ENCODE results near the gene EXOC6.
"Not testable (repeated sequence)": the region's sequence is repeated elsewhere in the genome, so short reads cannot be mapped to it uniquely, and the experiment has no call there.

EXOC6 gene

DNA sequence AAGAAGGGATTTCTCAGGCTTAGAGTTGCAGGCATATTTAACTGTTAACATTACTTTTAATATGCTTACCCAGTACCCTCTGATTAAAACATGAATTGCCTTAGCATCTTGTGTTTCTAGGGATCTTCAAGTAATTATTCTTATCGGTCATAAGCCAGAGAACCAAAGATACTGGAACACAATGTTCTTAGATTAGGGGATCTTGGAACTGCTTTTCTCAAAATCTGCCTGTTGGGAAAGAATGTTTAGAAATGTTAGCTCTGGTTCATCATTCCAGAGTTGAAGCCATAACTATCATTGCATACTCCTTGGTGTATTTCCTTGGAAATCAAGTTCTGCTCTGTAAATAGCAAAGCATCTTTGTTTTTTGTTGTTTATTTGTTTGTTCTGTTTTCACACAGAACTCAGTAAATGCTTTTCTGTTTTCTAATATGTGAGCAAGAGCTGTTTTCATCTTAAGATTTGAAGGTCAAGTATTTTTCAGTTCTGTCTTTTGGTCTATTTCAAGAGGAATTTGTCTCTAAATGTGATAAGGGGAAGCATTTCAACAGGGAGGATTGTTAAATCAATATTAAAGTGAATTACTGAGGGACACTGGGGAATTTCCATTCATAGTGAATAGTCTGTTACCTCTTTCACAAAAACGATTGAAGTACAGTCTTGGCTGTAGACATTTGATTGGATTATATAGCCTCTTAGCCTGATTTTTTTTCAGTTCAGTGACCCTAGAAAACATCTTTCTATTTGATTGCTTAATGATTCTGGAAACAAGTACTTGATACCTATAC is 109.1 kb downstream of the EXOC6 start:
- no peak for DNase-seq

DNA sequence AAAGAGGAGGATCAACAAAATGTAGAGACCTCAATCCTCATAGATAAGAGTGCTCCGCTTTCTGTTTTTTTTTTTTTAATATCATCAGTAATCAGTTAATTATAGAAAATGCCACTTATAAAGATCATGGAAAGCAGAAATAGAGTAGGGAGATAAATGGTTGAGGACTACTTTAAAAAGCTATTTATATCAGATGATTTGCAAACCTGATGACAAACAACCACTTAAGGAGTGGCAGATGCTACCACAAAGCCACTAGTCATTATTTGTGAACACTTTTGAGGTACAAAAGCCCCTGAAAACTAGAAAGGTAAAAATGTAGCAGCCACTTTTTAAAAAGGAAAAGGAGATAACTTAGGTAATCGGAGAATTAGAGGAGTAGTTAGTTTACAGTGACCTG is 113.3 kb downstream of the EXOC6 start:
- no peak for DNase-seq

DNA sequence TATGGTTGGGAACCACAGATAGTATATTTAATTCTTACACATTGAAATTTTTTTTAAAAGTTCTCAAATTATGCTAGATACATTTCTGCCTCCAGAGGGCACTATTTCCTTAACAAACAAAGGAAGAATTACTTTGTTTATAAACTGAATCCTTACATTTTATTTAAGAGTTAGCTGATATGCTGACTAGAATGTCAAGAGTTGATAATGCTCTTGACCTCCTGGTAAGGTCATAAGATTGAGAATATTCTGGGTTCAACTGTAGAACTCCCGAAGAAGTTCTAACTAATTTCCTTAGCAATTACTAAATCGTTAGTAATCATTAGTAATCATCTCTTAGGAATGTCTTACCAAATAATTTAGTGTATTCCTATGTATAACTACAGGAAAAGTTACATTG is 117.0 kb downstream of the EXOC6 start:
- no peak for DNase-seq

DNA sequence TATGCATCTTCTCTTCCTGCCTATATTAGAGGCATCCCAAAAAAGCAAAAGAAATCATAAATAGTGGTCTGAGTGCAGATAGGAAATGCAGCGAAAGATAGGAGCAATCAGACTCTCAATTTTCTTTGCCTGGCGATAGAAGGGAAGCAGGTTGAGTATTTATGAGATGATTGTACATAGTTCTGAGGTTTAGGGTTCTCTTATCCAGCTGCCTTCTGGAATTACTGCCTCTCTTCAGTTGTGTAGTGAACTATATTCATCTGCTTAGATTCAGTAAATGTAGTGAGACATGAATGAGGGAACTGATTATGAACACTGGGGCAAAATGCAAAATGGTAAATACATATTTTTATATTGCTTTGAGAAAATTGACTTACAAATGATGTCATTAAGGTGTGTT is 119.3 kb downstream of the EXOC6 start:
- DNase-seq = no peak

DNA sequence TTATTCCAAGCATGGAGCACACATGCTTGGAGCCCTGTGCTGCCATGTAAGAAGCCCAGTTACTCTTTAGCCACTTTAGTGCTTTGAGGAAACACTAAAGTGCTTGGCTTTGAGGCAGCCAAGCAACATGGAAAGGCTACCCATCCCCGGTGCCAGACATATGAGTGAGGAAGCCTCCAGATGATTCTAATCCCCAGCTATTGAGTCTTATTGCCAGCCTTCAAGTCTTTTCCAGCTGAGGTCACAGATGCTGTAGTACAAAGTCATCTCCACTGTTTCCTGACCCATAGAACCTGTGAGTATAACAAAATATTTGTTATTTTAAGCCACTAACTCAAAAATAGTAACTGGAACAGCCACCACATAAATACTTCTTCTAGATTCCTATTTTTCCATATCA is 120.8 kb downstream of the EXOC6 start:
- no peak for DNase-seq

DNA sequence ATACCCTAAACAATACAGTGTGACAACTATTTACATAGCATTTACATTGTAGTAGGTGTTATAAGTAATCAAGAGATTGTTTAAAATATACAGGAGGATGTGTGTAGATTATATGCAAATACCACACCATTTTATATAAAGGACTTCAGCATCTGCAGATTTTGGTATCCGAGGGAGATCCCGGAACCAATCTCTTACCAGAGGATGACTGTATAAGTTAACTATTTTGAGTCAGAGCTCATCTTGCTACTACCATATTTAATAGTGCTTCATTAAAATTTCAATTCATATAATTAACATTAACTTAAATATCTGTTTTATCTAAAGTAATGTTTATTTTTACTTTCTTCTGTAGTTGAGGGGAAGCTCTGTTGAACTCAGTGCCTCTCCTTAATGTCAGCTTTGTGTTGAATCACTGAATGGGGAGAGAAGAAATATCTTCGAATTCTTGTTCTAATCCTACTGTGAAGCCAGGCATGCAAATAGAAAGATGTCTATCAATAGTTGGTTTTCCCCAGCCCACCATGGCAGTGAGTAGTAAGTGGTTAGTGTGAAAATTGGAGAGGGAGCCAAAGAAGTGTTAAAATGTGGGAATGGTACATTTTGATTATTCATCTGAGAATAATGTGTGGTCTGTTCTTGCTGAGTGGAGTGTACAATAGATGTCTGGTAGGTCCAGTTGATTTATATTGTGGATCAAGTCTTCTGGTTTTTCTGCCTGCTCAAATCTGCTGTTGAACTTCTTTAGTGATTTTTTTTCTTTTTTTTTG is 122.2 kb downstream of the EXOC6 start:
- DNase-seq = no peak

DNA sequence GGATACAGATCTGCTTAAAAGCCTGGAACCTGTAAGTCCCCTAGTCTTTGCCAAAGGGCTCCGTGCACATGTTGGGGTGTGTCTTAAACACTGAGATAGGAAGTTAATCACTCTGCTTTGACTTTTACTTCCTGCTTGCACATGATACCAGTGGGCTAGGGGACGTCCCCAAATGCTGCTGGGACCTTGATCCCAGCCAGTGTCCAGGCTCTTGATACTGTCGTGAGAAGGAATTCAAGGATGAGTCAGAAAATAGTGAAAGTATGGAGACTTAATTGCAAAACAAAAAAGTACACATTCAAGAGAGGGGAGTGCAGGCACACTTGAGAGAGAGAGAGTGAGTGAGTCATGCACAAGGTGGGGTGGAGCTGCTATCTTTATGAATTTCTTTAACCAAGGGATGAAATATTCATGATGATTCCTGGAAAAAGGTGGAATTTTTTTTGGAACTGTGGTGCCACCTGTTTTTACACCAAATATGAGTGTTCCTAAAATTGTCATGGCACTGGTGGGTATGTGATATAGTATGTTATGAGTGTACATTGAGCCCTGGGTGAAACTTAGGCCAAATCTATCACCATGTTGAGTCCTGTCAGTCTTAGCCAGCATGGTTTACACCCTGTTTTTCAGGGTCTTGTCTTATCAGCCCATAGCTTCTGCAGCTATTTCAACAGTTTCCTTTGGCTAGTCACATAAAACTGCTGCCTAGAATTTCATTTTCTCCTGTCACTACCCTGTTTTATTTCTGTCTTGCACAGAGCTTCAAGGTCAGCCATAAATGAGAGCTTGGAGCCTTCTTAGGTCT is 123.9 kb downstream of the EXOC6 start:
- no peak for DNase-seq

DNA sequence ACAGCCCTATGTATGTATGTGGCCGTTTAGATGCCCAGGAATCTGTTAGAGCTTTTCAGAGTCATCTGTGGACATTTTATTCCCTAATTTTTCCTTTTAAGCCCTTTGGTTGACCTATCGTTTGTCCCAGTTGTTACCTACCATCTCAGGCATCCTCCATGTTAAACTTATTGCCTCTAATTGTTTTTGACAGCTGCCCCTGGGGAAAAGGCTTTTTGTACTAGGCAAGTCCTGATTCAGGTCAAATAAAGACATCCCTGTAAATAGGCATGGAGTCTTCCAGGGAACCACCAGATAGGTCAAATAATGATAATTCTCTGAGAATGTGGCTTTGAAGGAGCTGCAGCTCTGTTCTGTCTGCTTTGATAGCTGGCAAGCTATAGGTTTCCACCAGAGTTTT is 124.6 kb downstream of the EXOC6 start:
- no peak for DNase-seq

DNA sequence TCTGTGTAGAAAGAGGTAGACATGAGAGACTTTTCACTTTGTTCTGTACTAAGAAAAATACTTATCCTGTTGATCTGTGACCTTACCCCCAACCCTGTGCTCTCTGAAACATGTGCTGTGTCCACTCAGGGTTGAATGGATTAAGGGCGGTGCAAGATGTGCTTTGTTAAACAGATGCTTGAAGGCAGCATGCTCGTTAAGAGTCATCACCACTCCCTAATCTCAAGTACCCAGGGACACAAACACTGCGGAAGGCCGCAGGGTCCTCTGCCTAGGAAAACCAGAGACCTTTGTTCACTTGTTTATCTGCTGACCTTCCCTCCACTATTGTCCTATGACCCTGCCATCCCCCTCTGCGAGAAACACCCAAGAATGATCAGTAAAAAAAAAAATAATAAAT is 128.0 kb downstream of the EXOC6 start:
- DNase-seq = not testable (repeated sequence)

DNA sequence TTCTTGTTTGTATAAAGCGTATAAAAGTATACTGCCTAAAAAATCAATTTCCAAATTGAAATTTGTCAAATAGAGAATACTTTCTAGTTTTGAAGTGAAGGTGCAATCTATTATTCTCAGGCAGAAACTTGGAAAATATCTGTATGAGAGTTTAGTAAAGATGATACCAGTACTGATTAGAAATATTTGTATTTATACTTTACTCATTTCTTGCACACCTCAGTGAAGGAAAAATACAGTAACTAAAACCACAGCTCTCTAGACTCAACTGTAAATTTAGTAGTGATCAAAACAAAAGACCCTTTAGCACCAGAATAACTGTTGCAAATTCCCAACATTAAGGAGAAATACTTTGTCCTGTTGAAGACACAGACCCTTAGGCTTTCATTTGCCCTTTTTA is 140.9 kb downstream of the EXOC6 start:
- no peak for DNase-seq

DNA sequence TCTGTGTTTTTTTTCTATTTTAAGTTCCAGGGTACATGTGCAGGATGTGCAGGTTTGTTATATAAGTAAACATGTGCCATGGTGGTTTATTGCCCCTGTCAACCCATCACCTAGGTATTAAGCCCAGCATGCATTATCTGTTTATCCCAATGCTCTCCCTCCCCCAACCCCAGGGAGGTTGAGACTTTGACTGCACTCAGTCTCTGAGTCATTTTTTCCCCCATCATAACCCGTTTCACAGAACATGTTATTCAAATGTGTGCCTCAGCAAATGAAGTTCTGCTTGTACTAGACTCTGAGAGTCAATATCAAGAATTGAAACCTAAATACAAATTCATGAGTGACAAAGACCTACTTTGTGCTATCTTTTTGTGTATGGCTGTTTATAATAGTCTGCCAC is 142.3 kb downstream of the EXOC6 start:
- no peak for DNase-seq

DNA sequence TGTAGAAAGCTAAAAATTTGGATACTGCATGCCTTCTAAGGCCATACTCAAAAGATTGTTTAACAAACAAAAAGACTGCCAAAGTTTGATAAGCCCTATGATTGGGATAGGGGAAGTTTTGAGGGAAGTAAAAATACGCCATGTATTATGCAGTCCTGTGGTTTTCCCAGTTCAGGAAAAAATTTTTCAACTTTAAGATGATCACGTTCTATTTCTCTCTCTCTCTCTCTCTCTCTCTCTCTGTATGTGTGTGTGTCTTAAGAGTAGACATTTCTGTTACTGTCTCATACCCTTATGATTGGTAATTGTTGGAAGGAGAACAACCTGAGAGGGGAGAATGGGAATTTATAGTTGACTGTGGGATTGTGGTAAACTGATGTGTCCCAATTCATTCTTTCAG is 143.2 kb downstream of the EXOC6 start:
- no peak for DNase-seq

DNA sequence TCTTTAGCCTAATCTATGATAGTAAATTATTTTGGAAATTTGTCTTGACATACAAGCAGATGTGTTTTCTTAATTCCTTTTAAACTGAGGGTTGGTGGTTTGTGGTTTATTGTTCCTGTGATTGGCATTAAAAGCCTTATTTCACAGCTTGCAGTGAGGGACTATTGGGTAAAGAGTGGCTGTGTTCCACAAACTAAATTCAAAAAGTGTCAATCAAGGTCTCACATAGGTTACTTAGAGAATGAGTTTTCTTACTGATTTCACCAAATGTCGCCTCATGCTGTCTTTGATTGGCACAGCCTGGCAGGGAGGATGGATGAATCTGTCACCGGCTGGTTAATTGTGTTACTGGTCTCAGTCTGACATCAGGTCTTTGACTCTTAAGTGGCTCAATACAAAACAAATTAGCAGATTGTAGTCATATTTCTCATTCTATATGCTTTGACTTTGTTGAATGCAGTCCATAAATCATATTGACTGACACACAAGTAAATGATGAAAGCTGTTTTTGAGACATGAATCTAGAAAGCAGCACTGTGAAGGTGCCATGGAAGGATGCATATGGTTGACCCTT is 145.5 kb downstream of the EXOC6 start:
- no peak for DNase-seq

DNA sequence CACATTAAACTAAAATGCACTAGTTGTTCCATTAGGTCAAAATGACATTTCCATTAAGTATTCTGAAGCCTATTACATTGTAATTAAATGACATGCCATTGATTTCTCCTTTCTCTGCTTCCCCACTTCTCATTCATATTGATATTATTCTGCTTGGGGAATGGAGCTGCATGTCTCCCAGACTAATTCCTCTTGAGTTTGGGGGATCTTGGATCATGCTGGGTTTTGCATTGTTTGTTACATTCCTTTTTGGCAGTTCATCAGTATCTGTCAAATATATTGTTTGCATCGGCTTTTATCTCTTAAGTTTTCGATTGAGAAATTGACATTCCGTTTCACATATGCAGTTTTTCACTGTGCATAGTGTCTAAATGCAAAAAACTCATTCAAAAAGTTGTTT is 147.2 kb downstream of the EXOC6 start:
- no peak for DNase-seq

DNA sequence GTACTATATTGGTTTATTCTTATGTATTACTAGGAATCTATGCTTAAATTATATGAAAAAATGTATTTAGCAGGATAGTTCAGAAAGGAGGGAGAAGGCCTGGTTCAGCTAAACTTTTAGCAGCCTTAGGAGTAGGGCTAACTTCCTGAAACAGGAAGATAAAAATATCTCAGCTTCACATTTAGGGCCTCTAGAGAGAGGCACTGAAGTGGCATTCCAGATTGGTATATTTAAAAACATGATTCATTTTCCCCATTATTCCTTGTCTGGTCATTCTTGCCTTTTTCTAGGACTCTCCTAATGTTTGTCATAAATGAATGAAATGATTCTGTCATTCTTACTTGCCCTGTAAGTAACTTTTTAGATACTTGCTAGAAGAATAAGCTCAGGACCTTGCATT is 149.3 kb downstream of the EXOC6 start:
- no peak for DNase-seq

DNA sequence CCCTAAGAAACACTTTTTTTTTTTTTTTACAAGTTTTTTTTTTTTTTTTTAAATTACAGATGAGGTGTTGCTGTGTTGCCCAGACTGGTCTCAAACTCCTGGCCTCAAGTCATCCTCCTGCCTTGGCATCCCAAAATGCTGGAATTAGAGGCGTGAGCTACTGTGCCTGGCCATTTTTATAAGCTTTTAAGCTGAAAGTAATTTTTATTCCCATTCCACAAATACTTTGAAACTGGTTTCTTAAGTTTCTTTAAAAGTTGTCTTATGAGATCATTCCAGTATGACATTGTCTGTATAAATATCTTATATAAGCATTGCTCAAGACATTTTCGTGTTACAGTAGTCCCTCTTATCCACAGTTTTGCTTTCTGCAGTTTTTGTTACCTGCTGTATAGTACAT is 150.9 kb downstream of the EXOC6 start:
- DNase-seq = no peak

DNA sequence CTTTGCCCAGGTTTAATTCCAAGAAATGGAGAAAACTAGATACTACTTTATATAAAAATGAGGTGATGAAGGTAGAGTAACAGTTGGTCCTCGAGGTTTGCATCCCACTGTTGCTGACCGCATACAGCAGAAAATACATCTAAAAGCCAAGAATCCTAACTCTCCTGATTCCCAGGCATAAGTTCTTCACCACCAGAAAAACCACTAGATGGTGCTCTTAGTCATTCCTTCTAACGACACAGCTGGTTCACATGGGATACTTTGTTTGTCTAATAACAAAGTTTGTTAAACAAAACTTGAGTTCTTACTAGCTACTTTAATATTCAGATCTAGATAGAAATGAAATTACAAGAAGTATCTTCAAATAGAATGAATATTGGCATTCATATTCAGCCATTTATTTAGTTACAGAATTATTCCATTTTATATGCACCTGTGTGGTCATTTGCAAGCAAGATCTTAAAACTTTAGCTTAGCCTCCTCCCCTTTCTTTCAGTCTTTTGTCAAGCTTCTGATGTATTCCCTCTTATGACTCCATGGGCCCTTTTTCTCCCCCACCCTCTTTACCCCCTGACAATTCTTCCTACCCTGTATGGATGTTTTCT is 158.2 kb downstream of the EXOC6 start:
- no peak for DNase-seq

DNA sequence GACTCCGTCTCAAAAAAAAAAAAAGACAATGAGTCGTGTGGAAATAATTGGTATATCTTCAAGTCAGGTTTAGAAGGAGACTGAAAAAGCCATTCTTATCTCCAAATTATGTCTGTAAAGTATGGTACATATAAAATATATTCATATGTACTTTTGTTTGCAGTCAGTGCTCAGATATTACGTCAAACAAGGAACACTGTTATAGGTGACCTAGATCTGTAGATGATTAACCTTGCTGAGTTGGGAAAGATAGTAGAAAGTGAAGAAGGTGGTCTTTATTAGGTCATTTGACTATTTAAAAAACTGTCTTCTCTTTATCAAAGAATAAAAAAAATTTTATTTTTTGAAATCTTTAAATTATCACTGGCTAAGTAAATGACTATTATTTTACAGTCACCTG is 167.4 kb downstream of the EXOC6 start:
- no peak for DNase-seq

DNA sequence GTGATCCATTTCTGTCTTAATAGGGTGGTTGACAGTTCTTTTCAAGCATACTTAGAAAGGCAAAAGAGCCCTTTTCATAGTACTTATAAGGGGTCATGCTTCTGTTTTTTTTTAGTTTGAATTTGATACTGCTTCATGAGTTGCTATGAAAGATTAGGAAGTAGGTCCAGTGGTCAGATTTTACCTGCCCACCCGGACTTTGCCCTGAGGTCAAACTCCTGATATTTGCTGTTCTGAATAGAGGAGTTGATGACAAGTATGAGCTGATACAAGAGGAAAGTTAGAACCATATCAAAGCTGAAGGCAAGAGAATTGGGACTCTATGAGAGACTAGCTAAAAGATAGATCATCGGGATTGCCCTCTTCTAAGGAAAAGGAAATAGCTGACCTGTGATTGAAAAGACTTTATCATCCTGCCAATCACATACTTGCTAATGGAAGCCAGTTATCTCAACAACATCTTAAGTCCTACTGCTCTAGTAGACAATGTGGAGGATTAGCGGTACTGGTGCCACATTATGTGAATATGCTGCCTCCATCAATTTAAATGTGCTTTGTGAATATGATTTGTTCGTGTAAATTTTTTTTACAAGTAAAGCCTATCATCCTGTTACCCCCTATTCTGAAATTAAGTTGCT is 174.8 kb downstream of the EXOC6 start:
- DNase-seq = no peak

DNA sequence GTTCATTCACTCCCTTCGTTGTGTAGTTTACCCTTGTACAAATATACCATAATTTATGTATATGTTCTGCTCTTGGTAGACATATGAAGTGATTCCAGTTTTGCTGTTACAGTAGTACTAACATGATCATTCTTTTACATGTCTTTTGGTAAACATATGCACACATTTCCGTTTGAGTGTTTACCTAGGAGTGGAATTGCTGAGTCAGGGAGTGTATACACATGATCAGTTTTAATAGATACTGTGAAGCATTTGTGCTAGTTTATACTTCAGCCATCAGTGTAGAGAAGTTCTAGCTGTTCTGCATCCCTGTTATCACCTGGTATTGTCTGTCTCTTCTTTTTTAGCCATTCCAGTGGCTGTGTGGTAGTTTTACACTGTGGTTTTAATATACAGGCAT is 177.8 kb downstream of the EXOC6 start:
- no peak for DNase-seq

DNA sequence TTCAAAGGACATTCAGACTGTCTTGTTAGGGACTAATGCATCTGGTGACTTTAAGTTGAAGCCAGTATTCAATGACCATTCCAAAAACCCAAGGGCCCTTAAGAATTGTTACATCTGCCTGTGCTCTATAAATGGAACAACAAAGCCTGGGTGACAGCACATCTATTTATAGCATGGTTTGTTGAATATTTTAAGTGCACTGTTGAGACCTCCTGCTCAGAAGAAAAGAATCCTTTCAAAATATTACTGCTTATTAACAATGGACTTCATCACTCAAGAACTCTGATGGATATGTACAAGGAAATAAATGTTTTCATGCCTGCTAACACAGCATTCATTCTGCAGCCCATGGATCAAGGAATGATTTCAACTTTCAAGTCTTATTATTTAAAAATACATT is 179.2 kb downstream of the EXOC6 start:
- no peak for DNase-seq

DNA sequence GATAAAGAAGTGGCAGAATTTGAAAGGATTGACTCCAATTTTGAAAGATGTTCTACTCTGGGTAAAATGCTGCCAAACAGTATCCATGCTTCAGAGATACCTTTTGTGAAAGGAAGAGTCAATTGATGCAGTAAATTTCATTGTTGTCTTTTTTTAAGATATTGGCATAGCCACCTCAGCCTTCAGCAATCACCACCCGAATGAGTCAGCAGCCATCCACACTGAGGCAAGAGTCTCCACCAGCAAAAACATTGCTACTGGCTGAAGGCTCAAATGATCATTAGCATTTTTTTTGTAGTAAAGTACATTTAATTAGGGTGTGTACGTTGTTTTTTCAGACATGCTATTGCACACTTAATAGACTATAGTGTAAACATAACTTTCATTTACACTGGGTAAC is 180.6 kb downstream of the EXOC6 start:
- DNase-seq = no peak
